GM12872 (cell line): Measurements from ENCODE around the gene WASF1.

ENCODE experiments used
- CTCF ChIP-seq: IDR thresholded peaks from 3 replicates; pipeline ENCODE4 v1.5.1; 2011; ENCODE audit warnings: low read depth, mild to moderate bottlenecking, low read length, moderate library complexity; ENCODE audit not compliant: insufficient read depth

The WASF1 gene

GRCh38 chr6:110207652-110208051, 28.2 kb upstream of the WASF1 start:
- no peak for TF ChIP-seq CTCF

- no peak for TF ChIP-seq CTCF
These were observed 21.8 kb upstream of the WASF1 start for GRCh38 chr6:110201151-110201884.

DNA sequence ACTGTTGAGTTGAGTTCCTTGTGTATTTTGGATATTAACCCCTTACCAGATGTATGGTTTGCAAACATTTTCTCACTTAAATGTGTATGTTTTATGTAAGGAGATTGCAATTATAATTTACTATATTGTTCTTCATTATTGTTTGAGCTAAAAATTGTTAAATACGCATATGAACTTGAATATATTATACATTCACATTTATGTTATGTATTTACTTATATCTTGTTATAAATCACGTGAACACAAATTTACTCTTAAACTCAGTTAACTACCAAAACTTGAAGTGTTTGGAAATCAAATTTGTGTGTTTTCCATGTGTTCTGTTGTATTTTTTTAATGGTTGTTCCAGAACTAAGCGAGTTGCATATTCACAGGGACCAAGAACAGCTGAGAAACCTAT, 19.1 kb upstream of the WASF1 start:
- TF ChIP-seq CTCF: no peak

DNA sequence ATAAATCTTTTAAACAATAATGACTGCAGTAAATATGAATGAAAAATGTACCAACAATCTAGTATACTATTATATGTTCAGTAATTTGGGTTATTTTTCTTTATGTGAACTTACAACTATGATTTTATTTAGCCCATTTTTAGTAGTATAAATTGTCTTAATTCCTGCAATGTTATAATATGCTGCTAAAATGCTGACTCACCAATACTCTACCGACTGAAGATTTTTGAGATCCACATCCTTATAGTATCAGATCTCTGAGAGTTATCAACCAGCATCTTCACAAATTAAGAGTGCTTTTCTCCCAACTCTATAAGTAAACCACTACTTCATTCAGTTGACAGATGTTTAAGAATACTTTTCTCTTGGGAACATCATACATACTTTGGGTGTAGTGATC, 17.4 kb upstream of the WASF1 start:
- TF ChIP-seq CTCF: no peak

GRCh38 chr6:110195639-110196038, 16.2 kb upstream of the WASF1 start:
- no peak for TF ChIP-seq CTCF

DNA sequence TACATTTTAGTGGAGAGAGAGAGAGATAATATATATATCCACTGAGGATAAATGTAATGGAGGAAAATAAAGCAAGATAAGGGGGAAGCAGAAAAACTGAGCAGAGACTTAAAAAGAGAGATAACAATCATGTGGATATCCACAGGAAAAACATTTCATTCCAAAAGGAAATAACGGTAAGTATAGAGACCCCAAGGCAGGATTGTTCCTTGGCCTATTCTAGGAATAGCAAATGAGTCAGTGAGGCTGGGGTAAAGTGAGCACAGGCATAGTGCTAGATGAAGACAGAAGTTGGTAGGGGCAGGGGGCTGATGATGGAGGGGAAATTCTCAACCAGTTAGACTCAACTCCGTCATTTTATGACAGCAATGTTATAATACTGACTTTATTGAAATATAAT, 12.0 kb upstream of the WASF1 start:
- no peak for TF ChIP-seq CTCF

GRCh38 chr6:110190726-110191125, 11.3 kb upstream of the WASF1 start:
- TF ChIP-seq CTCF: no peak
